HepG2 (cell line): ENCODE data around the gene JAKMIP2.

ENCODE experiments used
- ETV6 ChIP-seq: sonication (generic); formaldehyde crosslinking; conservative IDR thresholded peaks from 2 replicates; pipeline ENCODE4 v1.4.0; 2020; ENCODE audit warnings: missing genetic modification reagents
- EZH2 ChIP-seq: conservative IDR thresholded peaks from 2 replicates; pipeline ENCODE4 v1.6.1; 2012; ENCODE audit warnings: mild to moderate bottlenecking, low read depth, low read length, moderate library complexity
- FOXM1 ChIP-seq: sonication (generic); formaldehyde crosslinking; IDR thresholded peaks from 2 replicates; pipeline ENCODE4 v1.5.0; 2020; ENCODE audit warnings: missing genetic modification reagents
- MTA1 ChIP-seq: sonication (generic); formaldehyde crosslinking; IDR thresholded peaks from 2 replicates; pipeline ENCODE4 v1.4.0; 2020; ENCODE audit warnings: missing genetic modification reagents, mild to moderate bottlenecking, borderline replicate concordance
- MYC ChIP-seq: sonication (generic); formaldehyde crosslinking; IDR thresholded peaks from 2 replicates; pipeline ENCODE4 v1.9.0; 2021; ENCODE audit warnings: missing genetic modification reagents, borderline replicate concordance
- SMAD1 ChIP-seq: sonication (generic); formaldehyde crosslinking; IDR thresholded peaks from 2 replicates; pipeline ENCODE4 v1.4.0; 2020; ENCODE audit warnings: missing genetic modification reagents, low read depth, mild to moderate bottlenecking, borderline replicate concordance
- TCF7 ChIP-seq: sonication (generic); IDR thresholded peaks from 2 replicates; pipeline ENCODE4 v1.6.1; 2016; ENCODE audit warnings: antibody characterized with exemption, low read depth
- ZNF251 ChIP-seq: sonication (generic); formaldehyde crosslinking; IDR thresholded peaks from 2 replicates; pipeline ENCODE4 v1.9.0; 2021; ENCODE audit warnings: mild to moderate bottlenecking, missing genetic modification reagents
- TF ChIP-seq, protein P1 (sequence below): sonication (generic); formaldehyde crosslinking; IDR thresholded peaks from 2 replicates; pipeline ENCODE4 v1.5.0; 2020; ENCODE audit warnings: mild to moderate bottlenecking, missing genetic modification reagents, moderate library complexity
- TF ChIP-seq, protein P2 (sequence below): sonication (generic); formaldehyde crosslinking; IDR thresholded peaks from 2 replicates; pipeline ENCODE4 v1.4.0; 2020; ENCODE audit warnings: missing genetic modification reagents
- TF ChIP-seq, protein P3 (sequence below): IDR thresholded peaks from 2 replicates; pipeline ENCODE4 v1.6.1; 2016; ENCODE audit warnings: missing compliant biosample characterization, missing genetic modification reagents, borderline replicate concordance
- TF ChIP-seq, protein P4 (sequence below): sonication (generic); formaldehyde crosslinking; IDR thresholded peaks from 2 replicates; pipeline ENCODE4 v1.4.0; 2020; ENCODE audit warnings: missing genetic modification reagents

DNA sequence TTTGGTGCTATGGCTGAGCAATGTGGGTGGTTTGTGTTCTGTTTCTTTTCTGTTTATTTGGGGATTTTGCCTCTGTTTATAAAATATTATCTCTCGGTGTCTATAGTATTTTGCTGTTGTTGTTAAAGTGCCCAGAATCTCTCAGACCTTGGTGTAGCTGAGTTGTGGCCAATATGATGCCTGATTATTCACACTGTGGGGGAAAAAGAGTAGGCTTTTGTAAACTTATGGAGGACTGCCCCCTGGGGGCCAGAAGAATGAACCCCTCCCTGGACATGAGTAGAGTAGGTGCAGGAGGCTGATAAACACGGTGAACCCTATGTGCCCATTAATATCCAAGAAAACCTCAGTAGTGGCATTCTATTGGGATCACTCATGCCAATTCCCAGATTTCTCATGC is 223.7 kb downstream of the JAKMIP2 start:
- TF ChIP-seq SMAD1 (CRISPR knock-in tag): no peak
- TF ChIP-seq MTA1: no peak
- TF ChIP-seq, protein P1, sequence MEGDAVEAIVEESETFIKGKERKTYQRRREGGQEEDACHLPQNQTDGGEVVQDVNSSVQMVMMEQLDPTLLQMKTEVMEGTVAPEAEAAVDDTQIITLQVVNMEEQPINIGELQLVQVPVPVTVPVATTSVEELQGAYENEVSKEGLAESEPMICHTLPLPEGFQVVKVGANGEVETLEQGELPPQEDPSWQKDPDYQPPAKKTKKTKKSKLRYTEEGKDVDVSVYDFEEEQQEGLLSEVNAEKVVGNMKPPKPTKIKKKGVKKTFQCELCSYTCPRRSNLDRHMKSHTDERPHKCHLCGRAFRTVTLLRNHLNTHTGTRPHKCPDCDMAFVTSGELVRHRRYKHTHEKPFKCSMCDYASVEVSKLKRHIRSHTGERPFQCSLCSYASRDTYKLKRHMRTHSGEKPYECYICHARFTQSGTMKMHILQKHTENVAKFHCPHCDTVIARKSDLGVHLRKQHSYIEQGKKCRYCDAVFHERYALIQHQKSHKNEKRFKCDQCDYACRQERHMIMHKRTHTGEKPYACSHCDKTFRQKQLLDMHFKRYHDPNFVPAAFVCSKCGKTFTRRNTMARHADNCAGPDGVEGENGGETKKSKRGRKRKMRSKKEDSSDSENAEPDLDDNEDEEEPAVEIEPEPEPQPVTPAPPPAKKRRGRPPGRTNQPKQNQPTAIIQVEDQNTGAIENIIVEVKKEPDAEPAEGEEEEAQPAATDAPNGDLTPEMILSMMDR (CRISPR knock-in tag): peak; percentile 24; the same call in 1 of the 2 replicates
- TF ChIP-seq, protein P2, sequence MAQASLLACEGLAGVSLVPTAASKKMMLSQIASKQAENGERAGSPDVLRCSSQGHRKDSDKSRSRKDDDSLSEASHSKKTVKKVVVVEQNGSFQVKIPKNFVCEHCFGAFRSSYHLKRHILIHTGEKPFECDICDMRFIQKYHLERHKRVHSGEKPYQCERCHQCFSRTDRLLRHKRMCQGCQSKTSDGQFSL (CRISPR knock-in tag): no peak
- TF ChIP-seq FOXM1 (CRISPR knock-in tag): no peak
- TF ChIP-seq ETV6: no peak
- TF ChIP-seq MYC (CRISPR knock-in tag): no peak
- TF ChIP-seq, protein P3, sequence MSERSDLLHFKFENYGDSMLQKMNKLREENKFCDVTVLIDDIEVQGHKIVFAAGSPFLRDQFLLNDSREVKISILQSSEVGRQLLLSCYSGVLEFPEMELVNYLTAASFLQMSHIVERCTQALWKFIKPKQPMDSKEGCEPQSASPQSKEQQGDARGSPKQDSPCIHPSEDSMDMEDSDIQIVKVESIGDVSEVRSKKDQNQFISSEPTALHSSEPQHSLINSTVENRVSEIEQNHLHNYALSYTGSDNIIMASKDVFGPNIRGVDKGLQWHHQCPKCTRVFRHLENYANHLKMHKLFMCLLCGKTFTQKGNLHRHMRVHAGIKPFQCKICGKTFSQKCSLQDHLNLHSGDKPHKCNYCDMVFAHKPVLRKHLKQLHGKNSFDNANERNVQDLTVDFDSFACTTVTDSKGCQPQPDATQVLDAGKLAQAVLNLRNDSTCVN (CRISPR knock-in tag): no peak
- TF ChIP-seq TCF7: no peak
- no peak for TF ChIP-seq ZNF251 (CRISPR knock-in tag)
- TF ChIP-seq, protein P4, sequence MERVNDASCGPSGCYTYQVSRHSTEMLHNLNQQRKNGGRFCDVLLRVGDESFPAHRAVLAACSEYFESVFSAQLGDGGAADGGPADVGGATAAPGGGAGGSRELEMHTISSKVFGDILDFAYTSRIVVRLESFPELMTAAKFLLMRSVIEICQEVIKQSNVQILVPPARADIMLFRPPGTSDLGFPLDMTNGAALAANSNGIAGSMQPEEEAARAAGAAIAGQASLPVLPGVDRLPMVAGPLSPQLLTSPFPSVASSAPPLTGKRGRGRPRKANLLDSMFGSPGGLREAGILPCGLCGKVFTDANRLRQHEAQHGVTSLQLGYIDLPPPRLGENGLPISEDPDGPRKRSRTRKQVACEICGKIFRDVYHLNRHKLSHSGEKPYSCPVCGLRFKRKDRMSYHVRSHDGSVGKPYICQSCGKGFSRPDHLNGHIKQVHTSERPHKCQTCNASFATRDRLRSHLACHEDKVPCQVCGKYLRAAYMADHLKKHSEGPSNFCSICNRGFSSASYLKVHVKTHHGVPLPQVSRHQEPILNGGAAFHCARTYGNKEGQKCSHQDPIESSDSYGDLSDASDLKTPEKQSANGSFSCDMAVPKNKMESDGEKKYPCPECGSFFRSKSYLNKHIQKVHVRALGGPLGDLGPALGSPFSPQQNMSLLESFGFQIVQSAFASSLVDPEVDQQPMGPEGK: no peak
- TF ChIP-seq EZH2: no peak
